Breast epithelium (tissue), 3 donors: ENCODE results near the gene WDR18.

Experiments
- CTCF ChIP-seq, 3 donors: fragments of 450-650 bp; IDR thresholded peaks; one replicate each; pipeline ENCODE4 v1.5.1; 2016 to 2017; ENCODE audit warnings: antibody characterized with exemption in 3 of 3, mild to moderate bottlenecking in 3 of 3, moderate library complexity in 3 of 3
- POLR2A ChIP-seq: fragments of 450-650 bp; IDR thresholded peaks from one replicate; pipeline ENCODE4 v1.6.1; 2016; ENCODE audit warnings: antibody characterized with exemption, mild to moderate bottlenecking, moderate library complexity
- POLR2AphosphoS5 ChIP-seq, 3 donors: sonication (generic); formaldehyde crosslinking; IDR thresholded peaks; one replicate each; pipeline ENCODE4 v1.6.1; 2017; ENCODE audit warnings: antibody characterized with exemption in 3 of 3

GRCh38 chr19:1010586-1011510, 26.7 kb downstream of the WDR18 start:
- no peak for TF ChIP-seq CTCF (IDR thresholded peaks at IDR 0.05)
- TF ChIP-seq POLR2A, result no peak
- no peak for TF ChIP-seq POLR2AphosphoS5 (IDR thresholded peaks at IDR 0.05)
